A673 (cell line): ENCODE data around the gene DLGAP1. TPM values are rescaled to one million over a fixed set of nuclear protein-coding genes. Genes with fewer than 3 reads are reported as not detected.

Experiments
- BruUV-seq: library from RNA; stranded (reverse); fragments of 400-500 nt; replicated peaks from 2 replicates; lab custom pipeline; 2021; lab: Mats Ljungman, UMichigan
- CTCF ChIA-PET: fragments of 300-600 bp; sonication (Branson Sonifier 250); formaldehyde crosslinking; loops from one replicate; lab custom pipeline; 2022; ENCODE audit warnings: antibody characterized with exemption; lab: Charles Lee
- POLR2A ChIA-PET: fragments of 300-600 bp; sonication (Branson Sonifier 250); formaldehyde crosslinking; loops from one replicate; lab custom pipeline; 2022; ENCODE audit warnings: antibody characterized with exemption; ENCODE audit not compliant: low non-redundant PET; lab: Charles Lee
- DNase-seq: peaks from one replicate; pipeline ENCODE4 v3.0.0-alpha.2; 2015; ENCODE audit warnings: low spot score
- H3K27ac ChIP-seq: fragments of 200-600 bp; sonication (generic); 2 replicates; pipeline ENCODE4 v1.5.1; 2016; ENCODE audit warnings: mixed run types, low read depth, mild to moderate bottlenecking, mixed read lengths, antibody characterized with exemption, low read length; ENCODE audit not compliant: poor library complexity, severe bottlenecking
- H3K27me3 ChIP-seq: fragments of 200-600 bp; sonication (generic); replicated peaks from 2 replicates; pipeline ENCODE4 v1.6.1; 2017; ENCODE audit warnings: mixed run types, low read depth, mild to moderate bottlenecking, mixed read lengths, antibody characterized with exemption, low read length; ENCODE audit not compliant: insufficient read depth, poor library complexity
- H3K36me3 ChIP-seq: fragments of 200-600 bp; sonication (generic); 2 replicates; pipeline ENCODE4 v1.6.1; 2016; ENCODE audit warnings: mixed run types, mild to moderate bottlenecking, mixed read lengths, antibody characterized with exemption, low read length; ENCODE audit not compliant: insufficient read depth, poor library complexity, severe bottlenecking
- H3K4me1 ChIP-seq: fragments of 200-600 bp; sonication (generic); 2 replicates; pipeline ENCODE4 v1.6.1; 2017; ENCODE audit warnings: mixed run types, mild to moderate bottlenecking, mixed read lengths, antibody characterized with exemption, low read length; ENCODE audit not compliant: insufficient read depth, poor library complexity, severe bottlenecking
- H3K4me3 ChIP-seq: fragments of 200-600 bp; sonication (generic); 2 replicates; pipeline ENCODE4 v1.5.1; 2016; ENCODE audit warnings: low read depth, mixed run types, mild to moderate bottlenecking, mixed read lengths, low read length; ENCODE audit not compliant: poor library complexity, severe bottlenecking
- H3K9me3 ChIP-seq: fragments of 200-600 bp; sonication (generic); 2 replicates; pipeline ENCODE4 v1.6.1; 2016; ENCODE audit warnings: mixed run types, low read depth, mild to moderate bottlenecking, mixed read lengths, antibody characterized with exemption, low read length; ENCODE audit not compliant: poor library complexity, severe bottlenecking
- EZH2 ChIP-seq: fragments of 200-600 bp; sonication (generic); IDR thresholded peaks from 2 replicates; pipeline ENCODE4 v1.6.1; 2017; ENCODE audit warnings: borderline replicate concordance, low read depth, mild to moderate bottlenecking, mixed read lengths, antibody characterized with exemption, low read length; ENCODE audit not compliant: poor library complexity, severe bottlenecking
- intact Hi-C: fragments of 100-400 bp; cut with micrococcal nuclease; formaldehyde crosslinking; loops from one replicate; pipeline ENCODE4 v1.10.0; 2022; ENCODE audit not compliant: unreplicated experiment
- total RNA-seq: library from RNA; stranded (reverse); gene quantifications from 2 replicates; pipeline ENCODE4 v1.2.3, GENCODE V29; 2021
- TF ChIP-seq, protein P1 (sequence below): fragments of 300-800, 200-600 bp; sonication (generic); conservative IDR thresholded peaks from 2 replicates; pipeline ENCODE4 v1.5.1; 2017; ENCODE audit warnings: low read depth, mild to moderate bottlenecking, antibody characterized with exemption, low read length, moderate library complexity, mixed read lengths

DLGAP1 gene
- total RNA-seq, 1 experiment from 2014 or later = 135 TPM

DNA sequence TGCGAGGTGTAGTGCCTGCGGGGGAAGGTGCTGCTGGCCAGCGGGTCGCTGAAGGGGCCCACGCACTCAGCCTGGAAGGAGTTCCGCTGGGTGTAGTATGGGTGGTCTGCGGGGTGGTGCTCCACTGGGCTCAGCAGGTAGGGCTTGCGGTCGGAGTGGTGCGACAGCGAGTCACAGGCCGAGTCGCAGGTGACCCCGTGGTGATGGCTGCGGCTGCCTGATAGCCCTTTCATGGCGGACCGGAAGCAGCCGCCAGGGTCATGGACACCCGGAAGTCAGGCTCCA, 575.3 kb downstream of the DLGAP1 start:
- peaks cover 43% of the 10 kb centered on the region for H3K4me1 ChIP-seq
- intact Hi-C loops = no loop called here

DNA sequence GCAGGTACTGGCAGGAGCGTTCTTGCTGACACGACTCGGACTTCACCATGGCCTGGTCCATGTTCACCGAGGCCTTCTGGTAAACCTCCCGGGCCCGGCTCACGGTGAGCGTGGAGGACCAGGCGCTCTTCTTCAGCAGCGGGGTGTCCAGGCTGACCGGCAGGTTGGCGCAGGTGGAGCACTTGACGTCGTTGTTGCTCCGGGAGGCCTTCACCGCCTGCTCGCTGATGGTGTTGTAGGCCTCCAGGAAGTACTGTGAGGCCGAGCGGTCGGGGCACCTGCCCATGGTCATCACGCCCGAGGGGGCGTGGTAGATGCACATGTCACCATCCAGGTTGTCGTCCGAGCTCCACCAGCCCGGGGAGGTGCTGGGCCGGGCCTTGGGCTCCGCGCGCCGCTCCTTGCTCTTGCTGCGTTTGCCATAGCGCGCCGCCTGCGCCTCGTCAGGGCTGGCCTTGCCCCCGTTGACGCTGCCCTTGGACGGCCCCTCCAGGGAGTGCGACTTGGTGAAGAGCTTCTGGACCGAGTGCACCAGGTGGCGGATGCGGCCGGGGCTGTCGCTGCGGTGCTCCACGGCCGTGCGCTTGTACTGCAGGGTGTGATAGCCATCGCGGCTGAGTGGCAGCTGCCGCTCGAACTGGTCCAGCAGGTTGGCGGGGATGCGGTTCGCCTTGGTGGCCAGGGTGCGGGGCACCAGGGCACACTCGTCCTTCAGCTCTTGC, 575.8 kb downstream of the DLGAP1 start:
- Histone ChIP-seq H3K27ac (no peak overlapping the region), H3K4me1 (peaks cover 48% of the 10 kb centered on the region), H3K9me3 (no peaks in the 10 kb centered on the region), H3K4me3 (no peak overlapping the region), H3K27me3 (no peaks in the 10 kb centered on the region), H3K36me3 (no peaks in the 10 kb centered on the region)
- ChIA-PET CTCF (no interaction called here), POLR2A (no interaction called here)
- DNase-seq = no peak
- no peak for TF ChIP-seq EZH2
- TF ChIP-seq, protein P1, sequence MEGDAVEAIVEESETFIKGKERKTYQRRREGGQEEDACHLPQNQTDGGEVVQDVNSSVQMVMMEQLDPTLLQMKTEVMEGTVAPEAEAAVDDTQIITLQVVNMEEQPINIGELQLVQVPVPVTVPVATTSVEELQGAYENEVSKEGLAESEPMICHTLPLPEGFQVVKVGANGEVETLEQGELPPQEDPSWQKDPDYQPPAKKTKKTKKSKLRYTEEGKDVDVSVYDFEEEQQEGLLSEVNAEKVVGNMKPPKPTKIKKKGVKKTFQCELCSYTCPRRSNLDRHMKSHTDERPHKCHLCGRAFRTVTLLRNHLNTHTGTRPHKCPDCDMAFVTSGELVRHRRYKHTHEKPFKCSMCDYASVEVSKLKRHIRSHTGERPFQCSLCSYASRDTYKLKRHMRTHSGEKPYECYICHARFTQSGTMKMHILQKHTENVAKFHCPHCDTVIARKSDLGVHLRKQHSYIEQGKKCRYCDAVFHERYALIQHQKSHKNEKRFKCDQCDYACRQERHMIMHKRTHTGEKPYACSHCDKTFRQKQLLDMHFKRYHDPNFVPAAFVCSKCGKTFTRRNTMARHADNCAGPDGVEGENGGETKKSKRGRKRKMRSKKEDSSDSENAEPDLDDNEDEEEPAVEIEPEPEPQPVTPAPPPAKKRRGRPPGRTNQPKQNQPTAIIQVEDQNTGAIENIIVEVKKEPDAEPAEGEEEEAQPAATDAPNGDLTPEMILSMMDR = no peak
- intact Hi-C loops = no loop called here
- no TSS peak for BruUV-seq

More for the DNA sequence above, 575.3 kb downstream of the DLGAP1 start:
- Histone ChIP-seq H3K4me3 (no peak overlapping the region), H3K36me3 (no peaks in the 10 kb centered on the region), H3K9me3 (no peaks in the 10 kb centered on the region), H3K27me3 (no peaks in the 10 kb centered on the region), H3K27ac (no peak overlapping the region)
- ChIA-PET POLR2A (no interaction called here), CTCF (no interaction called here)
- no TSS peak for BruUV-seq
- TF ChIP-seq, protein P1 = no peak
- TF ChIP-seq EZH2 = no peak
- no peak for DNase-seq

DNA sequence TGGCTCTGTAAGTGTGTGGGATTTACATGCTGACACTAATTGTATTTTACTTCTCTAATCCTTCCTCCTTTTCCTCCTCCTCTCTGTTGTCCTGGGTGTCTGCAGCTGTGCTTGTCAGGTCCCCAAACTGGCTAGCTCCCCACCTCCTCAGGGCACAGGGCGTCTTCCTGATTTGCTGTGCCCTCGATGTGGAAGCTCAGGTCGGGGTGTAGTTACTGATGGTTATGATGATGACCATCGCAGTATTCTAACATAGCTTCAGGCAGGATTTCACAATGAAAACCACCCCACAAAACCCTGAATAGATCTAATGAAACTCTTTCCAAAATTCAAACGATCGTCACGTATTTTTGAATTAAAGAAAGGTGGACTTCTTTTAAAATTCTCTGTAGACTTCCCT, 576.7 kb downstream of the DLGAP1 start:
- H3K36me3 ChIP-seq = no peaks in the 10 kb centered on the region
- intact Hi-C loops = no loop called here
- H3K4me3 ChIP-seq = no peak overlapping the region
- POLR2A ChIA-PET = no interaction called here
- CTCF ChIA-PET = no interaction called here
- H3K9me3 ChIP-seq = no peaks in the 10 kb centered on the region
- no peak for TF ChIP-seq EZH2
- TF ChIP-seq, protein P1 = no peak
- H3K4me1 ChIP-seq = peaks cover 49% of the 10 kb centered on the region
- BruUV-seq = no TSS peak
- H3K27me3 ChIP-seq = no peaks in the 10 kb centered on the region
- H3K27ac ChIP-seq = peak overlapping the region; percentile 2
- peak; percentile 25 for DNase-seq
